Fibroblast of mammary gland (primary cell): ENCODE measurements around the gene DLGAP3.

Experiments used
- DNase-seq: peaks from one replicate; pipeline ENCODE4 v3.0.0-alpha.2; 2010; ENCODE audit warnings: low read depth
- H3K4me3 ChIP-seq: 2 replicates; pipeline ENCODE4 v1.5.1; 2011; ENCODE audit warnings: low read depth, mild to moderate bottlenecking, low read length, moderate library complexity; ENCODE audit not compliant: control insufficient read depth
- TF ChIP-seq, protein P1 (sequence below): conservative IDR thresholded peaks from 2 replicates; pipeline ENCODE4 v1.5.1; 2011; ENCODE audit warnings: low read depth, low read length, inconsistent platforms; ENCODE audit not compliant: control insufficient read depth, insufficient read depth

Gene DLGAP3

GRCh38 chr1:34850382-34850781 lies 79.1 kb downstream of the DLGAP3 start:
- H3K4me3 ChIP-seq = no peak overlapping the region
- DNase-seq = no peak
- TF ChIP-seq, protein P1, sequence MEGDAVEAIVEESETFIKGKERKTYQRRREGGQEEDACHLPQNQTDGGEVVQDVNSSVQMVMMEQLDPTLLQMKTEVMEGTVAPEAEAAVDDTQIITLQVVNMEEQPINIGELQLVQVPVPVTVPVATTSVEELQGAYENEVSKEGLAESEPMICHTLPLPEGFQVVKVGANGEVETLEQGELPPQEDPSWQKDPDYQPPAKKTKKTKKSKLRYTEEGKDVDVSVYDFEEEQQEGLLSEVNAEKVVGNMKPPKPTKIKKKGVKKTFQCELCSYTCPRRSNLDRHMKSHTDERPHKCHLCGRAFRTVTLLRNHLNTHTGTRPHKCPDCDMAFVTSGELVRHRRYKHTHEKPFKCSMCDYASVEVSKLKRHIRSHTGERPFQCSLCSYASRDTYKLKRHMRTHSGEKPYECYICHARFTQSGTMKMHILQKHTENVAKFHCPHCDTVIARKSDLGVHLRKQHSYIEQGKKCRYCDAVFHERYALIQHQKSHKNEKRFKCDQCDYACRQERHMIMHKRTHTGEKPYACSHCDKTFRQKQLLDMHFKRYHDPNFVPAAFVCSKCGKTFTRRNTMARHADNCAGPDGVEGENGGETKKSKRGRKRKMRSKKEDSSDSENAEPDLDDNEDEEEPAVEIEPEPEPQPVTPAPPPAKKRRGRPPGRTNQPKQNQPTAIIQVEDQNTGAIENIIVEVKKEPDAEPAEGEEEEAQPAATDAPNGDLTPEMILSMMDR = no peak

- no peak overlapping the region for H3K4me3 ChIP-seq
- DNase-seq = no peak
- TF ChIP-seq, protein P1 = no peak
These were observed 82.4 kb downstream of the DLGAP3 start for GRCh38 chr1:34847094-34847493.

- no peak overlapping the region for H3K4me3 ChIP-seq
- no peak for DNase-seq
- TF ChIP-seq, protein P1 = no peak
These were observed 83.2 kb downstream of the DLGAP3 start for GRCh38 chr1:34846265-34846664.

GRCh38 chr1:34845131-34845901 lies 84.1 kb downstream of the DLGAP3 start:
- no peak for DNase-seq
- TF ChIP-seq, protein P1 = no peak
- H3K4me3 ChIP-seq = no peak overlapping the region

GRCh38 chr1:34844252-34844634 lies 85.2 kb downstream of the DLGAP3 start:
- TF ChIP-seq, protein P1 = no peak
- no peak for DNase-seq
- no peak overlapping the region for H3K4me3 ChIP-seq

- no peak for DNase-seq
- TF ChIP-seq, protein P1 = no peak
- H3K4me3 ChIP-seq = no peak overlapping the region
These were observed 85.8 kb downstream of the DLGAP3 start for GRCh38 chr1:34843392-34844251.
